SU-DHL-6 (cell line): Measurements from ENCODE around the gene PTGER3.

Experiments
- H2AFZ ChIP-seq: fragments of 200-600 bp; sonication (generic); 2 replicates; pipeline ENCODE4 v1.6.1; 2014; ENCODE audit warnings: low read depth, mild to moderate bottlenecking, moderate library complexity, mixed read lengths, antibody characterized with exemption, low read length; ENCODE audit not compliant: severe bottlenecking
- H3F3A ChIP-seq: fragments of 200-600 bp; shearing (Covaris generic); 2 replicates; pipeline ENCODE4 v1.6.0; 2016; ENCODE audit warnings: antibody characterized with exemption, mild to moderate bottlenecking; ENCODE audit not compliant: insufficient read depth
- H3K27ac ChIP-seq: fragments of 200-600 bp; sonication (generic); 2 replicates; pipeline ENCODE4 v1.5.1; 2016; ENCODE audit warnings: low read depth, mild to moderate bottlenecking, low read length, moderate library complexity, mixed read lengths
- H3K27me3 ChIP-seq: fragments of 200-600 bp; sonication (generic), shearing (Covaris generic); 2 replicates; pipeline ENCODE4 v1.6.0; 2014; ENCODE audit warnings: mild to moderate bottlenecking, low read length
- H3K36me3 ChIP-seq: fragments of 200-600 bp; sonication (generic); 2 replicates; pipeline ENCODE4 v1.6.1; 2014; ENCODE audit warnings: mild to moderate bottlenecking, low read length, mixed read lengths
- H3K4me2 ChIP-seq: fragments of 300-600, 200-600 bp; shearing (Covaris generic), sonication (generic); 2 replicates; pipeline ENCODE4 v1.6.0; 2014; ENCODE audit warnings: low read length, low read depth, mild to moderate bottlenecking; ENCODE audit not compliant: poor library complexity, severe bottlenecking
- H3K4me3 ChIP-seq: fragments of 200-600 bp; sonication (generic); 2 replicates; pipeline ENCODE4 v1.5.1; 2014; ENCODE audit warnings: antibody characterized with exemption, low read length, mild to moderate bottlenecking, mixed read lengths; ENCODE audit not compliant: insufficient read depth, poor library complexity, severe bottlenecking
- H3K79me2 ChIP-seq: fragments of 200-600 bp; sonication (generic); 2 replicates; pipeline ENCODE4 v1.6.1; 2014; ENCODE audit warnings: mild to moderate bottlenecking, low read length, moderate library complexity; ENCODE audit not compliant: insufficient read depth
- H3K9ac ChIP-seq: fragments of 200-600 bp; sonication (generic); 2 replicates; pipeline ENCODE4 v1.7.0; 2014; ENCODE audit warnings: mild to moderate bottlenecking, low read length
- H3K9me2 ChIP-seq: fragments of 200-600 bp; sonication (generic); replicated peaks from 2 replicates; pipeline ENCODE4 v1.6.1; 2014; ENCODE audit warnings: low read length; ENCODE audit not compliant: insufficient read depth
- H3K9me3 ChIP-seq: fragments of 200-600 bp; sonication (generic); 2 replicates; pipeline ENCODE4 v1.6.1; 2014; ENCODE audit warnings: low read length, mixed read lengths; ENCODE audit not compliant: insufficient read depth
- H4K20me1 ChIP-seq: fragments of 200-600 bp; sonication (generic); 2 replicates; pipeline ENCODE4 v1.6.1; 2014; ENCODE audit warnings: low read depth, mild to moderate bottlenecking, antibody characterized with exemption, low read length, moderate library complexity, mixed read lengths
- EZH2phosphoT487 ChIP-seq: fragments of 200-600 bp; sonication (generic), shearing (Covaris generic); conservative IDR thresholded peaks from 2 replicates; pipeline ENCODE4 v1.6.1; 2018; ENCODE audit warnings: mild to moderate bottlenecking, antibody characterized with exemption, low read length, moderate library complexity, mixed read lengths
- TF ChIP-seq, protein P1 (sequence below): fragments of 200-600 bp; sonication (generic); IDR thresholded peaks from one replicate; pipeline ENCODE4 v1.5.1; 2017; ENCODE audit warnings: antibody characterized with exemption, mild to moderate bottlenecking, low read length, moderate library complexity; ENCODE audit not compliant: insufficient read depth, poor library complexity, severe bottlenecking

The PTGER3 gene

DNA sequence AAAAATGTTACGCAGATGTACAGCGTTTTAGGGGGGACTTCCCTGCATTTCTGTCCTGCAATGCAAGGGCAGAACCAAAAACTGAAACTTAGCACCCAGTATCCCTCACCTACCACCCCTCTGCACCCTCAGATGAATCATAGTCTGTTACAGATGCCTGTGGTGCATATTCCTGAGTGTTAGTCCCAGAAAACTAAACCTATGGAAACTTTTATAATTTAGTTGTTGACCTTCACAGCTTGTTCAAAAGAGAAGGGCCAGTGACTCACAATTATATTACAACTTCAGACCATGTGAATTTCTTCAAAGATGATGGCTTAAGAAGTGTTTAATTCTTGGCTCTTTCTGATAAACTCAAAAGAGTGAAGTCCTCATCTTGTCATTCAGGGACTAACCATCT is 5.8 kb downstream of the PTGER3 start:
- H4K20me1 ChIP-seq, result no peaks in the 10 kb centered on the region
- H3K36me3 ChIP-seq, result no peaks in the 10 kb centered on the region
- H3K27ac ChIP-seq, result no peak overlapping the region
- no peak overlapping the region for H3K4me2 ChIP-seq
- TF ChIP-seq, protein P1, sequence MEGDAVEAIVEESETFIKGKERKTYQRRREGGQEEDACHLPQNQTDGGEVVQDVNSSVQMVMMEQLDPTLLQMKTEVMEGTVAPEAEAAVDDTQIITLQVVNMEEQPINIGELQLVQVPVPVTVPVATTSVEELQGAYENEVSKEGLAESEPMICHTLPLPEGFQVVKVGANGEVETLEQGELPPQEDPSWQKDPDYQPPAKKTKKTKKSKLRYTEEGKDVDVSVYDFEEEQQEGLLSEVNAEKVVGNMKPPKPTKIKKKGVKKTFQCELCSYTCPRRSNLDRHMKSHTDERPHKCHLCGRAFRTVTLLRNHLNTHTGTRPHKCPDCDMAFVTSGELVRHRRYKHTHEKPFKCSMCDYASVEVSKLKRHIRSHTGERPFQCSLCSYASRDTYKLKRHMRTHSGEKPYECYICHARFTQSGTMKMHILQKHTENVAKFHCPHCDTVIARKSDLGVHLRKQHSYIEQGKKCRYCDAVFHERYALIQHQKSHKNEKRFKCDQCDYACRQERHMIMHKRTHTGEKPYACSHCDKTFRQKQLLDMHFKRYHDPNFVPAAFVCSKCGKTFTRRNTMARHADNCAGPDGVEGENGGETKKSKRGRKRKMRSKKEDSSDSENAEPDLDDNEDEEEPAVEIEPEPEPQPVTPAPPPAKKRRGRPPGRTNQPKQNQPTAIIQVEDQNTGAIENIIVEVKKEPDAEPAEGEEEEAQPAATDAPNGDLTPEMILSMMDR, result no peak
- TF ChIP-seq EZH2phosphoT487, result no peak
- no peaks in the 10 kb centered on the region for H3K9me2 ChIP-seq
- H3K9me3 ChIP-seq, result no peaks in the 10 kb centered on the region
- H3F3A ChIP-seq, result no peaks in the 10 kb centered on the region
- H3K79me2 ChIP-seq, result no peaks in the 10 kb centered on the region
- H3K27me3 ChIP-seq, result no peaks in the 10 kb centered on the region
- no peak overlapping the region for H3K9ac ChIP-seq
- H3K4me3 ChIP-seq, result no peak overlapping the region
- no peak overlapping the region for H2AFZ ChIP-seq

DNA sequence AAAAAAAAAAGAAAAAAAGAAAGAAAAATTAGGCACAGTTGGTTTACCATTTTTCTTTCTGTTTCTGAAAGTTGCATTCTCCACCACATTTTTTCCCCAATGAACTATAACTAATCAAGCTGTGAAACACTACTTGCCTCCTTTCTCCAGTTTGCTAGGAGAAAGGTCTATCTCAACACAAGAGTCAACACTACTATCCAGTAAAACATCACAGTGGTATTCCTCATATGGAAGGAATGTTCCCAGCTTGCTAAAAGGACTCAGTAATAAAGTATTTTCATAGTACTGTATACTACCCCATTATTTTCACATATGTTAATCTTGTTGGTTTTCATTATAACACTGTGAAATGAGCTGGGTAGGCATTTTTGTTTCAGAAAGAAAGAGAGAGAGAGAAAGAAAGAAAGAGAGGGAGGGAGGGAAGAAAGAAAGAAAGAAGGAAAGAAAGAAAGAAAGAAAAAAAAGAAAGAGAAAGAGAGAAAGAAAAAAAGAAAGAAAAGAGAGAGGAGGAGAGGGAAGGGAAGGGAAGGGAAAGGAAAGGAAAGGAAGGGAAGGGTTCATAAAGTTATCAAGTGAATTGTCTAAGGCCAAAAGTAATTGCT is 7.9 kb downstream of the PTGER3 start:
- no peak overlapping the region for H3K4me3 ChIP-seq
- H3K27ac ChIP-seq, result no peak overlapping the region

DNA sequence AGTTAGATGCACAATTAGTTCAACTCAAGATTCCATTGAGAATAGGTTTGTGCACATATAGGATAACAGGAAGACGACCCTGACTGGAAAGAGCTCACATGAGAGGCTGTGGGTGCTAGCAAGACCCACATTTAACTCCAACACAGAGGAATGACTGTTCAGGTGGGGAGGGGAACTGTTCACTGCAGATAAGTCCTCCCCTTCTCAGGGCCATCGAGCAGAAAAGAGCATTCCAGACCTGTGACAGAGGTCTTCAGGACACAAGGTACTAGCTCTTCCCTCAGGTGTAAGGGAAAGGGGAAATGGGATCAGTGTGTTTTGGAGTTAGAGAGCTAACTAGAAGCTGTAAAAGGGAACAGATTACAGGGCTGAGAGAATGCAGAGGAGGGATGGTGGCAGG is 8.7 kb downstream of the PTGER3 start:
- H3K4me3 ChIP-seq, result no peak overlapping the region
- H3F3A ChIP-seq, result no peaks in the 10 kb centered on the region
- TF ChIP-seq EZH2phosphoT487, result no peak
- TF ChIP-seq, protein P1, result no peak
- no peaks in the 10 kb centered on the region for H3K9me2 ChIP-seq
- H3K9me3 ChIP-seq, result no peaks in the 10 kb centered on the region
- H4K20me1 ChIP-seq, result no peaks in the 10 kb centered on the region
- no peaks in the 10 kb centered on the region for H3K36me3 ChIP-seq
- no peak overlapping the region for H3K4me2 ChIP-seq
- no peak overlapping the region for H2AFZ ChIP-seq
- H3K9ac ChIP-seq, result no peak overlapping the region
- H3K79me2 ChIP-seq, result no peaks in the 10 kb centered on the region
- H3K27ac ChIP-seq, result no peak overlapping the region
- H3K27me3 ChIP-seq, result no peaks in the 10 kb centered on the region

More for the DNA sequence above, 7.9 kb downstream of the PTGER3 start:
- H4K20me1 ChIP-seq, result no peaks in the 10 kb centered on the region
- H3K27me3 ChIP-seq, result no peaks in the 10 kb centered on the region
- no peak overlapping the region for H3K4me2 ChIP-seq
- H3F3A ChIP-seq, result no peaks in the 10 kb centered on the region
- no peaks in the 10 kb centered on the region for H3K36me3 ChIP-seq
- no peaks in the 10 kb centered on the region for H3K9me2 ChIP-seq
- H3K79me2 ChIP-seq, result no peaks in the 10 kb centered on the region
- no peak for TF ChIP-seq EZH2phosphoT487
- TF ChIP-seq, protein P1, result no peak
- no peak overlapping the region for H2AFZ ChIP-seq
- no peaks in the 10 kb centered on the region for H3K9me3 ChIP-seq
- H3K9ac ChIP-seq, result no peak overlapping the region
